Measurements from ENCODE around the gene CNIH2.

CNIH2 gene

DNA sequence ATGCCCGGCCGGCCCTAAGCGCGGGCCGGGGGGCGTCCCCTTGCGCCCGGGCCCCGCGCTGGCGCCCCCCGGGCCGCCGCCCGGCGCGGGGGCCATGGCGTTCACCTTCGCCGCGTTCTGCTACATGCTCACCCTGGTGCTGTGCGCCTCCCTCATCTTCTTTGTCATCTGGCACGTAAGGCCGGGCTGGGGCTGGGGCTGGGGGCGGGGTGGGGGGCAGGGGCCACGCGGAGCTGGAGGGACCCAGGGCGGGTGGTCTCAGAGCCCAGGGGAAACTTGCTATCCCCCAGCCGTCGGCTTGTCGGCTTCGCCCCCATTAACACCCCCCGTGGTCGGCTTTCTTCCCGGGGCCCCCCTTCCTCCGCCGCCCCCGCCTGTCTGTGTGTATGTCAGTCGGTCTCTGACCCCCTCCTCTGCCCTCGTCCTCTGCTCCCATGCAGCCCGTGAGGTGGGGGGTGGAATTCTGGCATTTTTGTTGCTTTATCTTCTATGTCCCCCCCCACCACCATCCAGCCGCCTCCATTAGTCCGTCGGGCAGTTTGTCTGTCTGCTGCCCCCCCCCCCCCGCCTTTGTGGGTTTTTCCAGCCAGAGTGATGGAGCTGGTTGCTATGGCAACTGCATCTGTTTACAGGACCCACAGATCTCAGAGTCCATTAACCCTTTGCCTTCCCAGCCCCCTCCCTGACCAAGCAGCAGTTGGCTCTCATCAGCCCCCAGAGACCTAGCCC is 552 bp downstream of the CNIH2 start:
- DNase-seq = no peak

DNA sequence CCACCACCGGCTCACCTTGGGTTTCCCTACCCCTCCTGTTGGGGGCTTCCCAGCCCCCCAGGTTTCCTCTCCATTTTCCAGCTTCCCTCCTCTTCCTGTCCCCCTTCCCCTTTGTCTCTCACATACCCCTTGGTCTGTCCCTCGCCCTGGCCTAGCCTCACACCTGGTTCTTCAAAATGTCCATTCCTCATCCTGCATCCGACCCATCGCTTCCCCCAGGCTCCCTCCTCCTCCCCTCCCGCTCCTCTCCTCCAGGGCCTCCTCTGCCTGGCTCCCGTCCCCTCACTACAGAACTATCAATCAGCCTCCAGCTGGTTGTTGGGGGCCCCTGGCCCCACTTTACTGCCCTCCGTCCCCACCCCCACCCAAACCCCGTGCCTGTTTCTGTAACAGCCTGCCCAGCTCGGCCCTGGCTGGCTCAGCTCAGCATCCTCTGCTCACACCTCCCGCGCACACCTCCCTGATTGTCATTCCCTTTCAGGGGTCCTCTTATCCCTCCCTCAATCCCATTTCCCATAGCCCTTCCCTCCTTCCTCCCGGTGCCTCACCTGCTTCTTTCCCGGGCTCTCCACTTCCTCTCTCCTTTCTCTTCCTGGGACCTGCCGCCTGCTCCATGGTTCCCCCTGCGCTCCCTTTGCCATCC is 1.2 kb downstream of the CNIH2 start:
- DNase-seq = no peak

DNA sequence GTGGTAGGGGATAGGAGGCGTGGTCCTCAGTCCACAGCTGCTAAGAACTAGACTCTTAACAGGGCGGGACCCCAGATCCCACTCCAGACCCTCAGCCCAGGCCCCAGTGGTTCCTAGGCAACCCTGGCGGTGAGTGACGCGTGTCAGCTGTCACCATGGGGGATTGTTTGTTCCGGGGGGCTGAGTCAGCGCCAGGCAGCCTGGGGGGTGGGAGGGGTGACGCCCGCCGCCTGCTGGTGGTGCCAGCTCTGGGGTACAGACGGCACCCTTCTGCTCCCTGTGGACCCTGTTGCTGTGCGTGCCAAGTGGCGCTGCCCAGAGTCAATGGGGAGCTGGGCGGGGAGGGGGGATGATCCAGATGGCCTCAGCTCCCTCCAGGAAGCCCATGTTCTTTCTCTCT is 2.5 kb downstream of the CNIH2 start:
- DNase-seq = no peak

DNA sequence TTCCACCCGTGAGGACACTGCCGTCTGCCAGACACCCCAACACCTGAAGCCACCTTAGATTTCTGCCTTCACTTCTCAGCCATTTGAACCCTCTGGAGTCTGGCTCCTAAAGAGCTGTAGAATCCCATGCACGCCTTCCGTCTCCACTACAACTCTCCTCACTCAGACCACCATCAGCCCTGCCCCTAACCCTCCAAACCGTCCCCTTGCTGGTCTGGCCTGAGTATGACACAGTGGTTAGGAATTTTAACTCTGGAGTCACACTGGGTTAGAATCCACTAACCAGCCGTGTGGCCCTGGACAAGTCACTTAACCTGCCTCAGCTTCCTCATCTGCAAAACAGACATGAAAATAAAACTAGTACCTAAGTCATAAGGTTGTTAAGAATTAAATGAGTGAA is 3.0 kb downstream of the CNIH2 start:
- DNase-seq = no peak

DNA sequence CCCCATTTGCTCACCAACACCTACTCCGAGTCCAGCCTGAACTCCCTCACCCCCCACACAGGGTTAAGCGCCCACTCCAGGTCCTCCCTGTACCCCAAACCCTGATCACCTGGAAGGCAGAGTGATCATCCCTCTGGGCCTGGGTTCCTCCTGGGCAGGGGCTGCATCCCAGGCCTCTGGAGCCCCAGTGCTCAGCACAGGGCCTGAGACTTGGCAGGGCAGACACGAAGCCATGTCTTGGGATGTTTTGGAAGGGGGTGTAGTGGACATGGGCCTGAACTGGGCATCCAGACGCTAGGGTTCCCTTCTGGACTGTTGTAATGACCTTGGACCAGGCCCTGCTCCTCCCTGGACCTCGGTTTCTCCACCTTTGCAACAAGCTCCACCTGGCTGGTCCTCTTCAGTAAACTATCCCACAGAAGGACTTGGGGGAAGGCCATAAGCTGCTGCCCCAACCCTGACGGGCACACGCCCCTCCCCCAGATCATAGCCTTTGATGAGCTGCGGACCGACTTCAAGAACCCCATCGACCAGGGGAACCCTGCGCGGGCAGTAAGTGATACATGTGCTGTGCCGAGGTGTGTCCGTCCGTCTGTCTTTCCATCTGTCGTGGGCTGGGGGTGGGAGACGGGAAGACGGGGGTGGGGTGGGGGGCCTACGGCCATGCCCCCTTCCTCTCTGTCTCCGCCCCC is 3.9 kb downstream of the CNIH2 start:
- no peak for DNase-seq

DNA sequence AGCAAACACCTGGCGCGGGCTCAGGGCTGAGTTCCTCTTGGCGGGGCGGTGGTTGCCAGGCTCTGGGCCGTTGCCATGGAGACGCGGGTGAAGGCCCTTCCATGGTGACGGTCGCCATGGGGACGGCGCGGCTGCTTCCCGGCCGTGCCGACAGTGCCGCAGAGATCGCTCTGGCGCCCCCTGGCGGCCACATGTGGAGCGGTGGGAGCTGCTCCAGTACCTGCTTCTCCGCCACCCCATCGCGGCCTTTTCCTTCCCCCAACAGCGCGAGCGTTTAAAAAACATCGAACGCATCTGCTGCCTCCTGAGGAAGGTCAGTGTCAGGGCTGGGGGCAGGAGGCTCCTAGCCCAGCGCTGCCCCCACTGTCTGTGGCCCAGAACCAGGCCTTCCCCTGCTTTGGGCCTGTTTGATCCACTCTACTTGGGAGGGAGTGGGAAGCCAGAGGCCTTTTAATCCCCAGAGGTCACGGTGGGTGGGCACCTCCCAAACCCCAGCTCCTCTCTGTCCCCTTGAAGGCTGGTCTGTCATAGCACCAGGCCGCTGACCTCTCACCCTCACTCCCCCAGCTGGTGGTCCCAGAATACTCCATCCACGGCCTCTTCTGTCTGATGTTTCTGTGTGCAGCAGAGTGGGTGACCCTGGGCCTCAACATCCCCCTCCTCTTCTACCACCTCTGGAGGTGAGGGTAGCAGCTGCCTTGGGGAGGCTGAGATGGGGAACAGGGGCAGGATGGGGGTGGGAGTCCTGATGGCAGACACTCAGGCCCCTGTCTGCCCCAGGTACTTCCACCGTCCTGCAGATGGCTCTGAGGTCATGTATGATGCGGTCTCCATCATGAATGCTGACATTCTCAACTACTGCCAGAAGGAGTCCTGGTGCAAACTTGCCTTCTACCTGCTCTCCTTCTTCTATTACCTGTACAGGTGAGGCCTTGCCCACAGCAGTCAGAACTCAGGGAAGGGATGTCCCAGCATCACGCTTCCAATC is 4.8 kb downstream of the CNIH2 start:
- peak; percentile 90 to 91 for DNase-seq

DNA sequence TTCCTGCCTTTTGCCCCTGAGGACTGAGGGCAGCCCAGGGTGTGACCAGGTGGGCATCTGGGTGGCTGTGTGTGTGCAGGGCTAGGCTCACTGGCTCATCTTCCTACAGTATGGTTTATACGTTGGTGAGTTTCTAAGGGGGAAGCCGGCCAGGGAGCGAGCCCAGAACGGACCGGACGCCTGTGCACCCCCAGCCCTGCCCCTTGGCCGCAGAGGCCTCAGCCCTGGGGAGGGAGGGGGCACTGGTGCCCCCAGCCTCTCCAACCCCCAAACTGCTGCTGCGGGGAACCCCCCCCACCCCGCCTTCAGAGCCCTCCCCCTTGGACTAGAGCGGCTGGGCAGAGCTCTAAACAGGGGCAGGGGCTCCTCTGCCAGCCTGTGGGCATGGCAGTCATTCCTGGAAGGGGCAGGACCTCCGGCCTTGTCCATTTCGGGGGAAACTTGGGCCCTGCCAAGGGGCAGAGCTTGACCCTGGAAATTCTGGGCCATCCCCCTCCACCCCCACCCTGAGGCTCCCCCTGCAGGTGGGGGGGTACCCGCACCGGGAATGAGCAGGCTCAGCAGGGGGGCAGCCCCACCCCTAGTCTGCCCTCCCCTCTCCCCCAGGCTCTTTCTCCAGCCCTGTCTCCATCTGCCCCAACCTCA is 5.6 kb downstream of the CNIH2 start:
- no peak for DNase-seq

DNA sequence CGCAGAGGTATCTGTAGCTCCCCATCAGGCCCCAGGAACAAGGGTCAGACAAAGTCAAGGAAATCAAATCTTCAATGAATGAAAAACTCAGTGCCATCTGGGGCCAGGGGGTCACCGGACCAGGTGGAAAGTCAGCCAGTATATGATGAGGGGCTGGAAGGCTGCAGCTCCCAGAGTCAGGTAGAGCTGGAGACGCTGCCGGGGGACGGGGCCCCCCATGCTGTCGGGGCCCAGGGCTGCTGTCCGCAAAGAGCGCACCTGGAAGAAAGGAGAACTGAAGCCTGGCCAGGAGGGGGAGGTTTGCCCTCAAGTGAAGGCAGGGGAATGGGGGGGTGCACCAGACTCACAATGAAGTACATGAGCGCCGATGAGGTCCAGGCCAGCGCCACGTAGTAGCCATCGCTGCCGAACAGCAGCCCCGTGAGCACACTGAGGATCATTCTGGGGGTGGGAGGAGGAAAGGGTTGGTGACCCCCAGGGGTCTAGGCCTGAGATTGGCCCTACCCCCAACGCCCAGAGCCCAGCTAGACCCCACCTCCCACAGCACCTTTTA is 6.6 kb downstream of the CNIH2 start:
- DNase-seq = no peak

DNA sequence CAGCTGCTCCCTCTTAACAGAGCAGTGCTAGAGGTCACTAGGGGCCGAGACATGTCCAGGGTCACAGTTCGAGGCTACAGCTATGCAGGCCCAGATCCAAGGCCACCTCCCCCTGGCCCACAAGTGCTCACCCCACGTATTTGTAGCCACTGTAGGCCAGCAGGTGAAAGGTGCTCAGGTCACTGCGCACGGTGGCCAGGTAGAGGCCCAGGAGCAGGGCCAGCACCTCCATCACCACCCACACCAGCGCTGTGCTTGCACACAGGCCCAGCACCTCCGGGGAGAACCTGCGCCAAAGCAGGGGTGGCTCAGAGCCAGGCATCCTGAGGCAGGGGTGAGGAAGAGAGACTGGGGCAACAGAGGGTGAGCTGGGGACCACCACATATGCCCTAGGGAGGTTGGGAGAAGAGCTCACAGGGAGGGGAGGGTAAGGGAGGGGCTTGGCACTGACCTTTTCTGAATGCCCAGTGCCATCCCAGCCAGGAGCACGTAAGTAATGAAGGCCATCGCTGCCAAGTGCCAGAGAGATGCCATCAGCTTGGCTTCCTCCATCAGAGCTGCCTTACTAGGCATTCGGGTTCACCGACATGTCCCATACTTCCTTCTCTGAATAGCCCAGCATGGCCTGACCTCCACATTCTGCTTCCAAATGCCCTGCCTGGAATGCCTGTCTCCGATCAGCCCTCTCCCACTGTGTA is 7.4 kb downstream of the CNIH2 start:
- no peak for DNase-seq

DNA sequence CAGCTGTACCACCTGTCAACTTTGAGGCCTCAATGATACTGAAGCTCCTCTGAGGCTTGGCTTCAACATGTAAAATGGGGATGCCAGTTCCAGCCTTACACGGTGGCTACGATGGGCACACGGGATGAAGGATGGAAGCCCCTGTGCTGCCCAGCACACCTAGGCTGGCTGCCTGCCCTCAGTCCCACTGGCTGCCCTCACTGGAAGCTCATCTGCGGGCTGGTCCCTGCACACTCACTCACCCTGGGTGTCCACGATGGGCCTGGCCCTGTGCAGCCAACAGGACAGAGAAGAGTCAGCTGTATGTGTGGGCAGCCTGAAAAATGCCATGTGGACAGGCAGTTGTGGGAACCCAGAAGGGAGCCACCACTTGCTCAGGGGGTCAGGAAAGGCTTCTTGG is 8.7 kb downstream of the CNIH2 start:
- no peak for DNase-seq

DNA sequence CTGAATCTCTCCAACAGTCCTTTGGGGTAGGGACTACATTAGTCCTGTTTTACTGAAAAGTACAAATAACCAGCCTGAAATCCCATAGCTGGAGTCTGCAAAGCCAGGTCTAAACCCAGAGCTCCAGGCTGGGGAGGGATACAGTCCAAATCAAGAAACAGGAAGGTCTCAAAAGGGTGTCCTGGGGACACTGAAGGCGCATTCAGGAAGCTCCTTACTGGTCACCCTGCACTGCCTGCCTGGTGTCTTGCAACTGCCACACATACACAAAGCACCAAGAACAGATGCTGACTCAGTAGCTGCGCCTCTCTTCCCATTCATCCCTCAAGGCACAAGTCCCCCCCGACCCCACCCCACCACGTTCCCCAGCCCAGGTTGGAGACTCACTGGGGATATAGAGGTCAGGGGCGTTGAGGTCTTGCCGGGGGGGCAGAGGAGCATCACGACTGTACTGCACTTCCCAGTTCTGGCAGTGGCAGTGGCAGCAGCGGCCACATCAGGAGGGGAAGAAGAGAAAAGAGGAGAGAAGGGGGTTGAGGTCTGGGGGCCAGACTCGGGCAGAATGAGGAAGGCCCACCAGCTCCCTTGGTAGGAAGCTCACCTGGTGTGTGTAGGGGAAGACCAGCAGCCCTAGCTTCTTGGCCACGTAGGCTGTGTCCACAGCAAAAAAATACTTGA is 9.4 kb downstream of the CNIH2 start:
- no peak for DNase-seq

DNA sequence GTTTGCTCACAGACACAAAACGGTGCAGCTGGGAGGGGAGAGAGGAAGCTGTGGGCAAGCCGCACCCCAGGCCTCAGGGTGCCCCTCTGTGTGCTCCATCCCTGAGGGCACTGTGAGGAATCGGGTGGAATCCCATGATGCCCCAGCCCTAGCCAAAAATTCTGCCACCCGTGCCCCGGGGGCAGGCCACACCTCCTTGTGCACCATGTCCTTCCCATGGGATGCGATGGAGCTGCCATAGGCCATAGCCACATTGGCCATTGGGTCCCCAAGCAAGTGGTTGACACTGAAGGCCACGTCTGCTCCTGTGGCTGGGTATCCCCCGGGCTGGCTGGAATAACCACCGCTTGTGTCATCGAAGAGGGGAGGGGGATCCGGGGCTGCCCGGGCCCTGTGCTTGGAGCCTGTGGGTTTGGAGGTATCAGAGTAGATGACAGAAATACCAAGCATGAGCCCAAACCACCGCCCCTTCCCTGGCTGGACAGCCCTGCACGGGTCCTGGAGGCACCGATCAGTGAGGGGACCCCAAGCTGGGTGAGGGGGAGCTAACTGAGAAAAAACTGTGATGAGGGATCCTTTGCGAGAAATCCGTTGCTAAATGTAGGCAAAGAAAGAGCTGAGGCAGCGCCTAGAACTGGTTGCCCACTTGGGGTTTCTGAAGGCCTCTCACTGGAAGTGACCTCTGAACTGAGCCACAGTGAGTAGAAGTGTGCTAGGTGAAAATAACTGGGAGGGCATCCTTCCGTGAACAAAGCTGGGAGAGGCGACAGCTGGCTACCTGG is 10.1 kb downstream of the CNIH2 start:
- no peak for DNase-seq

DNA sequence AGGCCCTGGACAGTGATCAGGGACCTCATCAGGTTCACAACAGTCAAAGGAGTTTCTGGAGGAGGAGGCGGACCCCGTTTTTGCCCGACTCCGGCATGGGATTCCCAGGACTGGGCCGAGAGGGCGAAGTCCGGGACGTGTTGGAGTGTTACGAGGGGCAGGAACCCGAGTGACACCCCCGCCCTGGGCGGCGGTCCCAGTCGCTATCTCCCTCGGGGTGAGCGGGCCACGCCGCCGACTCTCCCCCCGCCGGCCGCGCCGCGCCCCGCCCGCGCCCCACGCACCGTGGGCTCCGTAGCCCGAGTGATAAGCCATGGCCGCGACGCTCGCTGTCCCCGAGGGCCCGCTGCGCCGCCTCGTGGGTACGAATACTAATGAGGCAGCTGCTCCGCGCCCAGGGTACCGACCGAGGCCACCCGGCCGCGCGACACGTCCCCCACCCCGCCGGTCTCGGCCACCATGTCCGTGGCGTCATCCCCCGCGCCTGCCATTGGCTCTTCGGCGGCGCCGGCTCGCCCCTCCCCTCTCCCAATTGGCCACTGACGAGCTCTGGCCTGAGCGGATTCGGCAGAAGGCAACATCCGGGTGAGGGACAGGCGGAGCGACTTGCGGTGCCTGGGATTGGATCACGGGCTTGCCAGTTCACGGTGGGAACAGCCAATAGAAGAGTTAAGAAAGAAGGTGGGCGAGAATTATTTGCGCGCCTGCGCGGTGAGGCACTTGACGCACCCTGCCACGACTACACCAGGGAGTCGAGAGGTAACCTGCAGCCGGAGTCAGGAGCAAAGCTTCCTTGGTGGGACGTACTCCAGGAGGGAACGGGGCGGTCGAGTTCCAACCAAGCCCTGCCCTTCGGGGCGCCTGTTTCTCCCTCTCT is 10.9 kb downstream of the CNIH2 start, which contains the start of gene YIF1A:
TSS of gene YIF1A (minus strand) at position 473 of the 877 bp plus-strand sequence. CDS start at position 315, 158 bp downstream.
- peak; percentile 98 to 99 for DNase-seq

DNA sequence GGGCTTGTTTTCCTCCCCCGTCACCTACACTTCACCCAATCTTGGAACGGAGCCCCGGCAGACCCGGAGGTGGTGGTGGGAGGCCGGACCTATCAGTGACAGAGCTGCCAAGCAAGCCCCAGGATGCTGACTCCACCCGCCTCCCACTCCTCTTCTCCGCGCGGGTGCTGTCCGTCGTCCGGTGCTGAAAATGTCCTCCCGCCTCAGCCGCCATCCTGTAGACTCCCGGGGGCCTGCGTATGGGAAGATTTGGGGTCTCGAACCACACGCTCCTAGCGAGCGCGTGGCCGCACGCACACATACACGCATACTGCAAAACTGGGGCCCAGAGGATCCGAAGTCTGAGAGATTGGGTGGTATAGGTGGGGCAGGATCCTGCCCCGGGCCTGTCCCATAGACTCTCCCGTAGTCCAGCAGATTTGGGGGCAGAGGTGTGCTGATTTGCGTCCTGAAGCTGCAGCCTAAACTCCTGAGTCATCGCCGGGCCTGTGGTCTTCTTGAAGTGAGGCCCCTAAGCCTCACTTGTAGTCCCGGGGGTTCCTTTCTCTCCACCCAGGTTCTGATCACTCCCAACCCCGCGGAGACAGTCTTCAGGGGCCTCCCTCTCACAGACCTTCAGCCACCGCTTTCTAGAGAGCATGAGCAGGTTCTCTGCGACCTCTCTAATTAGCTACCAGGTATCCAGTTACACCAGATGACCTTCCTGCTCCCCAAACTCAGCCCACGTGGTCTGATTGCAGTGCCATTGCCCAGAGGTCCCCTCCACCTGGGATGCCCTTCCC is 11.8 kb downstream of the CNIH2 start:
- DNase-seq = peak; percentile 71 to 77

DNA sequence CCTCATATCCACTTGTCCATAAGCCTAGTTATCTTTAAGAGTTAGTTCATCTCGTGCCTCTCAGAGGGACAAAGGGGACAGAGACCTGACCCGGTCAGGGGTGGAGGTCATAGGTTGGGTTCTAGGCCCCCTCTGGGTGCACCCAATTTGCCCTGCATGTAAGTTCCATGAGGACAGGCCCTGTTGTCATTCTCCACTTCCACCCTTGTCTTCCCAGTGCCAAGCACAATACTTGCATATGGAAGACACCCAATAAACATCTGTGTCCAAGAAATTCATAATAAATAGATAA is 12.3 kb downstream of the CNIH2 start:
- no peak for DNase-seq

DNA sequence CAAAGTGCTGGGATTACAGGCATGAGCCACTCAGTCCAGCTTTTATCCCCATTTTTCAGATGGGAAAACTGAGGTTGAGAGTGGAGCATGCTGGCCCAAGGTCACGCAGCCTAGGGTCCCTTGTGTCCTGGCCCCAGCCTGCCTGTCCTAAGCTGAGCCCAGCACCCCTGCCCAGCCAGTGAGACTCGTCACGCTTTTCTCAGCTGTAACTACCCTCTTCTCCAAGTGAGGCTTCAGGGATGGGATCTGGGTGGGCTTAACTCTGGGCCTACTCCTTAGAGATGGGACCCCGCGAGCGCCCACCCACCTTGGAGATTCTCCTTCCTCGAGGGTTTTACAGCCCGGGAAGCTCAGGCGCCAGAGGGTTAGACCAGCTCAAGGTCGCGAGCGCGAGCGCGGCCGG is 13.3 kb downstream of the CNIH2 start:
- no peak for DNase-seq

DNA sequence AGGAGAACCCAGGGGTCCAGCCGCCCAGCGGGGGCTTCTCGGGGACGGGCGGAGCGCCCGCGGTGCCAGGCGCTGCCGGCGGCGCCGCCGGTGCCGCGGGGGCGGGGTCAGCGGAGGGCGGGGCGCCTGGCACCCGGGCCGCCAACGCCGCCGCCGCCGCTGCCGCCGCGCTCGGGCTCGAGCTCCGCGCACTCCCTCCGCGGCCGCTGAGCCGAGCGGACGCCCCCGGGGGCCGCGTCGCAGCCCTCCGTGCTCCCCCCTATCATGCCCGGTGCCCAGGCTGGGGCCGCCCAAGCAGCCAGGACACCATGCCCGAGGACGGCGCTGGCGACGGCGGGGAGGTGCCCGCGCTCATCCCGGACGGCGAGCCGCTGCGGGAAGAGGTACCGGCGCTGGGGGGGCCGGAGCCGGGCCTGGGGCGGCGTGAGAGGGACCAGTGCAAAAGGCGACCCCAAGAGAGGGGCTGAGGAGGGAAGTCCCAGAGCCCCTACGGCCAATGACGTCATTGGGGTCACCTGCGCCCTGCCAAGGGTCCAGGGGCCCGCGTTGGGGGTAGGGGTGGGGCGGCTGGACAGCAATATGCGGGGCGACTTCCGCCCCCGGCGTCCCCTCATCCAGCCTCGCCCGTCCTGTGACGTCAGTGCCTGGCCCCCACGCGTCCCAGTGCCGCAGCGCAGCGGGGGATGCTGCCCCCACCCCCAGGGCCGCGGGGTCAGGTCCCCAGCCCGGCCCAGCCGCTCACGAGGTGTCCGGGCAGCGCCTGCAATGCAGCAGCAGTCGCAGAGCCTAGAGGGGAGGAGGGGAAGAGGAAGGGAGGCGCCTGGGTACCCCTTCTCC is 13.9 kb downstream of the CNIH2 start, which contains the start of gene TMEM151A:
TSS of gene TMEM151A (plus strand) at position 189 of the 837 bp plus-strand sequence. CDS start at position 309, 120 bp downstream.
- DNase-seq = no peak

Data from Kasumi-1 (cell line).